GM20000 (cell line): ENCODE measurements around the gene DHDH.

Source experiments
- DNase-seq: peaks from one replicate; pipeline ENCODE4 v3.0.0; 2012; ENCODE audit warnings: low spot score
- CTCF ChIP-seq: IDR thresholded peaks from 2 replicates; pipeline ENCODE4 v1.5.1; 2012; ENCODE audit warnings: mild to moderate bottlenecking, control low read depth; ENCODE audit errors: extremely low read depth, missing control alignments

Gene DHDH

DNA sequence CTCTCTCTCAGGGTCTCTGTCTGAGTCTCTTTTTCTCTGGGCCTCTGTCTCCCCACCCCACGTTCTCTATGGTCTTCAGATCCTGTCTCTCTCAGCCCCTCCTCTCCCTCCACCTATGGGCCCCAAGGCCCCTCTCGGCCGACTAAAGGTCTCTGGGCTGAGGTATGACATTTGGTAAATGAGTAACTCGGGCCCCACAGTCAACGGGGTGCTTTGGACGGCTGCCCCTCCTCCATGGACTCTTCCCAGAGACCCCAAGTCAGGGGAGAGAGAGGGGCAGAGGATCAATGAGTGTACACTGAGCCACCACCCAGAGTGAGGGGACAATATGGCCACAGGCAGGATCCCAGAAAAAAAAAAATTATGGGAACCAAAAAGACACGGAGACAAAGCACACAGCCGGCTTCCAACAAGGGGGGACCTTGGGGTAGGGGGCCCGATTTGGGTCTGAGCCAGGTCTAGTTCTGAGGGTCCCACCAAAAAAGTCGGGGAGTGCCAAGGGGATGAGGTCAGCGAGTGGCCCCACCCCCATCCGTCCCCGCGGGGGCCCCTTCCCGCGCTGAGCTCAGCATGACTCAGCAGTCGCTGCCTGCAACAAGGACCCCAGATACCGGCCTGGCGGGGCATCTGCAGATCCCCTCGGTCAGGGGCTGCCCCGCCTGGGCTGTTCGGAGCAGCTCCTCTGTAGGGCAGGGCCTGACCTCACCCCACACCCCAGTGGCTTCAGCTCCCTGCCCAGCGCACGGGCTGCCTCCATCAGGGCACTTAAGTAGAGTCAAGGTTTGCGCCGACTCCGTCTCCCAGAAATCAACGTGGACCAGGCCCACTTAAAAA, 30.1 kb downstream of the DHDH start:
- DNase-seq, result peak; percentile 87

DNA sequence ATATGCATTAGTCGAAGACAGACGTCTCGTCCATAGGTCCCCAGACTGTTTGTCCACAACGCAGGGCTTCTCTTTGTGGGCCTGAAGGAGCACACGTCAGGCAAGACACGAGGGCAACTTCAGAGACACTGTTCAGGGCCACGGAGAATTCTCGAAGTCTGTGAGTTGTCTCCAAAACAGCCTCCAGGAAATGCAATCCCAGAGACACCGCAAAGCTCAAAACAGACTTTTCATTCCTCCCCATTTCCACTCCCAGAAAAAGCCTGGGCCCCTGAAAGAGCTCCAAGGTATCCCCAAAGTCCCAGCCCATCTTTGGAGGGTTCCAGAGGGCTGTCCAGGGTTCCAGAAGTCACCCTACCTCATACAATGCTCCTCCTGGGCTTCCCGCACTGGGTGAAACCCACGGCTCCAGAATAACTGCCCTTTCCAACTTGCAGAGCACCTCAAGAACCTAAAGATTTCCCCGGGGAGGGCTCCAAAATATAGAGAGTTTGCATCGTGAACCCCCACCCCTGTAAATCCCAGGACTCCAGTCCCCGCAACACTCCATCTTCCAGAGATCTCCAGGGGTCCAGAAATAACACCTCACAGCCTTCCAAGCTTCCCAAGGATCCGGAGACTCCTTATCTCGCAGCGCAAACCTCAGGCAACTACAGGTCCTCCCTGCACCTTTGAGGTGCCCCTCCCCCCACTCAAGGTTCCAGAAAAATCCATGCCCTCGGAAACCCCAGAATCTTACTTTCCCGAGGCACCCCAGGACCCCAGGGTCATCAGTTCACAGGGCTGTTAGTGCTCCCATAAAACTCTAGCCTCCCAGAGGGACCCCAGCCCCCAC, 30.9 kb downstream of the DHDH start:
- no peak for TF ChIP-seq CTCF
- DNase-seq, result no peak

More for the DNA sequence above, 30.1 kb downstream of the DHDH start:
- no peak for TF ChIP-seq CTCF

GRCh38 chr19:48965040-48965805, 31.7 kb downstream of the DHDH start, which contains the start of gene FTL:
TSS of gene FTL (plus strand) at chr19:48965309. CDS start at chr19:48965508, 199 bp downstream.
- DNase-seq, result peak; percentile 97
- TF ChIP-seq CTCF, result no peak

DNA sequence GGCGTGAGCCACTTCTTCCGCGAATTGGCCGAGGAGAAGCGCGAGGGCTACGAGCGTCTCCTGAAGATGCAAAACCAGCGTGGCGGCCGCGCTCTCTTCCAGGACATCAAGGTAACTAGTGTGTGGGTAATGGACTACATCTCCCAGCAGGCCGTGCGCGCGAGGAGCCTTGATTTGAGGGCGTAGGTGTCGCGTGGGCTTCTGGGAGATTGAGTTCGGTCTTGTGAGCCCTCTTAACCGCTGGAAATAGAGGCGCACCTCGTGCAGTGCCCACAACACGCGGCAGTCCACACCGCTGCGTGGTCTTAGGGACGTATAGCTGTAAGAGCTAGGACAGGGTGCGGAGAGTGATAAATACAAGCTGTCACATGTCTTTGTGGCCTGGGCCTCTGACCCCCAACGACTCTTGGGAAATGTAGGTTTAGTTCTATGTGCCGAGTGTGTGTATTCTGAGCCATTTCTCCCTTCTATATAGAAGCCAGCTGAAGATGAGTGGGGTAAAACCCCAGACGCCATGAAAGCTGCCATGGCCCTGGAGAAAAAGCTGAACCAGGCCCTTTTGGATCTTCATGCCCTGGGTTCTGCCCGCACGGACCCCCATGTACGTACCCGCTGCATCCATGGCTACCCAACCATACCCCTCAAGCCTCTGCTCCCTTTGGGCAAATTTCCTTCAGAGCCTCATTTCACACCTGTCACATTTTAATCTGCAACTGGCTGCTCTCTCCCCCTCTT, 32.5 kb downstream of the DHDH start:
- TF ChIP-seq CTCF, result no peak
- peak; percentile 79 for DNase-seq

GRCh38 chr19:48966541-48967345, 33.2 kb downstream of the DHDH start:
- no peak for TF ChIP-seq CTCF
- no peak for DNase-seq
